SU-DHL-6 (cell line): Measurements from ENCODE around the gene CTR9.

Experiments used
- H2AFZ ChIP-seq: fragments of 200-600 bp; sonication (generic); 2 replicates; pipeline ENCODE4 v1.6.1; 2014; ENCODE audit warnings: low read depth, mild to moderate bottlenecking, moderate library complexity, mixed read lengths, antibody characterized with exemption, low read length; ENCODE audit not compliant: severe bottlenecking
- H3F3A ChIP-seq: fragments of 200-600 bp; shearing (Covaris generic); 2 replicates; pipeline ENCODE4 v1.6.0; 2016; ENCODE audit warnings: antibody characterized with exemption, mild to moderate bottlenecking; ENCODE audit not compliant: insufficient read depth
- H3K27ac ChIP-seq: fragments of 200-600 bp; sonication (generic); 2 replicates; pipeline ENCODE4 v1.5.1; 2016; ENCODE audit warnings: low read depth, mild to moderate bottlenecking, low read length, moderate library complexity, mixed read lengths
- H3K27me3 ChIP-seq: fragments of 200-600 bp; sonication (generic), shearing (Covaris generic); 2 replicates; pipeline ENCODE4 v1.6.0; 2014; ENCODE audit warnings: mild to moderate bottlenecking, low read length
- H3K36me3 ChIP-seq: fragments of 200-600 bp; sonication (generic); 2 replicates; pipeline ENCODE4 v1.6.1; 2014; ENCODE audit warnings: mild to moderate bottlenecking, low read length, mixed read lengths
- H3K4me2 ChIP-seq: fragments of 300-600, 200-600 bp; shearing (Covaris generic), sonication (generic); 2 replicates; pipeline ENCODE4 v1.6.0; 2014; ENCODE audit warnings: low read length, low read depth, mild to moderate bottlenecking; ENCODE audit not compliant: poor library complexity, severe bottlenecking
- H3K4me3 ChIP-seq: fragments of 200-600 bp; sonication (generic); 2 replicates; pipeline ENCODE4 v1.5.1; 2014; ENCODE audit warnings: antibody characterized with exemption, low read length, mild to moderate bottlenecking, mixed read lengths; ENCODE audit not compliant: insufficient read depth, poor library complexity, severe bottlenecking
- H3K79me2 ChIP-seq: fragments of 200-600 bp; sonication (generic); 2 replicates; pipeline ENCODE4 v1.6.1; 2014; ENCODE audit warnings: mild to moderate bottlenecking, low read length, moderate library complexity; ENCODE audit not compliant: insufficient read depth
- H3K9ac ChIP-seq: fragments of 200-600 bp; sonication (generic); 2 replicates; pipeline ENCODE4 v1.7.0; 2014; ENCODE audit warnings: mild to moderate bottlenecking, low read length
- H3K9me2 ChIP-seq: fragments of 200-600 bp; sonication (generic); replicated peaks from 2 replicates; pipeline ENCODE4 v1.6.1; 2014; ENCODE audit warnings: low read length; ENCODE audit not compliant: insufficient read depth
- H3K9me3 ChIP-seq: fragments of 200-600 bp; sonication (generic); 2 replicates; pipeline ENCODE4 v1.6.1; 2014; ENCODE audit warnings: low read length, mixed read lengths; ENCODE audit not compliant: insufficient read depth
- H4K20me1 ChIP-seq: fragments of 200-600 bp; sonication (generic); 2 replicates; pipeline ENCODE4 v1.6.1; 2014; ENCODE audit warnings: low read depth, mild to moderate bottlenecking, antibody characterized with exemption, low read length, moderate library complexity, mixed read lengths
- EZH2phosphoT487 ChIP-seq: fragments of 200-600 bp; sonication (generic), shearing (Covaris generic); conservative IDR thresholded peaks from 2 replicates; pipeline ENCODE4 v1.6.1; 2018; ENCODE audit warnings: mild to moderate bottlenecking, antibody characterized with exemption, low read length, moderate library complexity, mixed read lengths
- TF ChIP-seq, protein P1 (sequence below): fragments of 200-600 bp; sonication (generic); IDR thresholded peaks from one replicate; pipeline ENCODE4 v1.5.1; 2017; ENCODE audit warnings: antibody characterized with exemption, mild to moderate bottlenecking, low read length, moderate library complexity; ENCODE audit not compliant: insufficient read depth, poor library complexity, severe bottlenecking

The CTR9 gene

DNA sequence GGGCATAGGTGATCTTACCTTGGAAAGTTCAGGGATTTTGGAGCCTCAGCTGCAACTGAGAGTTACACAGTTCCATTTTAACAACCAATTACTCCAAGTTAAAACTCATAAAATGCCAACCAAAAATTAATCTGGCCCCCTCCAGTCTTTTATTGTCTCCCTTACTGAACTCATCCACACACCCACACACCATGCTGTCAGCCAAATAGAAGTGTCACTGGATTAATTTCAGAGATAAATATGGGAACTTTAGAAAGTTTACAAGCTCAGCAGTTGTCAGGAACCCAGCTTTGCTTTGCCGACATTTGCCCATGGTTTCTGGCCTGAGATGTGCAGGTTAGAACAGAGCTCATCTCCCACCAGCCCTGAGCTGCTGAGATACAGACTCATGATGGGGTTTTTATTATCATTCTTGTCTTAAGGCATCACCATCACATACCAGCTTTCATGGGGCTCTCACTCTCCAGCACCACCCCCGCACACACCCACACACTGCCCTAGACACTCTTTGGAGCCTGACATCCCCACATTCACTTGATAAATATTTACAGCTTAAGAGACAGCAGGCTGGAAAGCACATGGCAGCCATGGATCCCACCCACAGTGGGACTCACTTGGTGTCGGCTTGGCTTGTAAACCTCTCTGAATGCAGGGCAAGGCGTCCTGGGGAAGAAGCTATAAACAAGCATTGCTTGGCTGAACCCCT lies 23.7 kb upstream of the CTR9 start:
- Histone ChIP-seq H3K4me2 (no peak overlapping the region), H3F3A (no peaks in the 10 kb centered on the region), H3K27ac (no peak overlapping the region), H4K20me1 (no peaks in the 10 kb centered on the region), H3K79me2 (no peaks in the 10 kb centered on the region), H3K9ac (no peak overlapping the region), H3K9me2 (no peaks in the 10 kb centered on the region), H3K36me3 (no peaks in the 10 kb centered on the region), H3K9me3 (no peaks in the 10 kb centered on the region), H2AFZ (no peak overlapping the region), H3K27me3 (no peaks in the 10 kb centered on the region), H3K4me3 (no peak overlapping the region)
- TF ChIP-seq EZH2phosphoT487, result no peak
- TF ChIP-seq, protein P1, sequence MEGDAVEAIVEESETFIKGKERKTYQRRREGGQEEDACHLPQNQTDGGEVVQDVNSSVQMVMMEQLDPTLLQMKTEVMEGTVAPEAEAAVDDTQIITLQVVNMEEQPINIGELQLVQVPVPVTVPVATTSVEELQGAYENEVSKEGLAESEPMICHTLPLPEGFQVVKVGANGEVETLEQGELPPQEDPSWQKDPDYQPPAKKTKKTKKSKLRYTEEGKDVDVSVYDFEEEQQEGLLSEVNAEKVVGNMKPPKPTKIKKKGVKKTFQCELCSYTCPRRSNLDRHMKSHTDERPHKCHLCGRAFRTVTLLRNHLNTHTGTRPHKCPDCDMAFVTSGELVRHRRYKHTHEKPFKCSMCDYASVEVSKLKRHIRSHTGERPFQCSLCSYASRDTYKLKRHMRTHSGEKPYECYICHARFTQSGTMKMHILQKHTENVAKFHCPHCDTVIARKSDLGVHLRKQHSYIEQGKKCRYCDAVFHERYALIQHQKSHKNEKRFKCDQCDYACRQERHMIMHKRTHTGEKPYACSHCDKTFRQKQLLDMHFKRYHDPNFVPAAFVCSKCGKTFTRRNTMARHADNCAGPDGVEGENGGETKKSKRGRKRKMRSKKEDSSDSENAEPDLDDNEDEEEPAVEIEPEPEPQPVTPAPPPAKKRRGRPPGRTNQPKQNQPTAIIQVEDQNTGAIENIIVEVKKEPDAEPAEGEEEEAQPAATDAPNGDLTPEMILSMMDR, result no peak

DNA sequence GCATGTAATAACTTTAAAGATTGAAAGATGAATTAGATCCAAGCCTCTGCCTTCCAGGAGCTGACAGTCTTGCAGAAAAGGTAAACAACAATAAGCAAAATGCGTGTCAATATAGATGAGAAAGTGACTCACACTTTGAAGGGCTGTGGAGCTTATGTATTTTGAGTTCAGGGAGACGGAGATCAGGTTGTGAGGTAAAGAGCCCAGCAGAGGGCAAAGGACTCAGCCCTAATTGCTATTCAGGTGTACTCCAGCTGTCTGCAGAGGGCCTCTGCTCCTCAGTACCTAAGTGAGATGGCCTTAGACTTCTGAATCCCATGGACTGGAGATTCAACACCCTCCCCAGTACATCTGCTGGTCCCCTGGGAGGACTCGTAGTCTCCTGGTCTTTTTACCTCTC lies 22.9 kb upstream of the CTR9 start:
- no peak overlapping the region for H3K27ac ChIP-seq
- H2AFZ ChIP-seq, result no peak overlapping the region
- H3K4me3 ChIP-seq, result no peak overlapping the region
- no peaks in the 10 kb centered on the region for H3K79me2 ChIP-seq
- no peak for TF ChIP-seq EZH2phosphoT487
- TF ChIP-seq, protein P1, result no peak
- H3K27me3 ChIP-seq, result no peaks in the 10 kb centered on the region
- H3F3A ChIP-seq, result no peaks in the 10 kb centered on the region
- no peak overlapping the region for H3K9ac ChIP-seq
- no peaks in the 10 kb centered on the region for H3K9me3 ChIP-seq
- H3K9me2 ChIP-seq, result no peaks in the 10 kb centered on the region
- no peak overlapping the region for H3K4me2 ChIP-seq
- no peaks in the 10 kb centered on the region for H3K36me3 ChIP-seq
- H4K20me1 ChIP-seq, result no peaks in the 10 kb centered on the region

DNA sequence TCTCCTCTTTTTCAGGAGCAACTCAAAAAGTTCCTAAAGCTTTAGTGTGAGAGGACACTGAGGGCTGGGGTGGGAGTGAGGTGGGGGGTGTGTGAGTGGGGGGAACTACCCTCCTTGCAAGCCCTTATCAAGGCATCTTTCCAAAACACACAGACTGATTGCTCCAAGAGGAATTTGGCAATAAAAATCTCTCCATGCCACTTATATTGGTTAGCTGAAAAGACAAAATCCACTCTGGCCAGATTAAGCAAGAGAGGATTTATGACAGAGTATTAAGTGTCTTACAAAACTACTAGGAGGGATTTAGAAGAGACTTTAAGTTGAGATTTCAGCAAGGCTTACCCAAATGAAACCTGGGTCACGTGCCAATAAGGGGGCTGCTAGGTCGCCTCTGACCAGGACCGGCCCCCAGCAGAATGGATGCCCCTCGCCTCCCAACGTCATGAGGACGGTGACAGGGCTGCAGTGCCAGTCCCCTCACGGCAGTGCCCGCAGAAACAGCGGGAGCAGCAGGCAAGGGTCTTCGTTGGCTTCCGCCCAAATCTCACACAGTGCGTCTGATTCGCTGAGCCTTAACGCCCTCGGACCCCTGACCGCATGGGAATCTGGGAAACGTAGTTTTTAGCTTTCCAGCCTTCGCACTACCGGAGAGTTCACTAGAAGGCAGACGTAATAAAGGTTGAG lies 22.1 kb upstream of the CTR9 start:
- Histone ChIP-seq H3K27ac (no peak overlapping the region), H3F3A (no peaks in the 10 kb centered on the region), H2AFZ (no peak overlapping the region), H3K9me2 (no peaks in the 10 kb centered on the region), H3K36me3 (no peaks in the 10 kb centered on the region), H3K9ac (no peak overlapping the region), H3K79me2 (no peaks in the 10 kb centered on the region), H3K4me2 (no peak overlapping the region), H4K20me1 (no peaks in the 10 kb centered on the region), H3K27me3 (no peaks in the 10 kb centered on the region), H3K4me3 (no peak overlapping the region), H3K9me3 (no peaks in the 10 kb centered on the region)
- no peak for TF ChIP-seq EZH2phosphoT487
- TF ChIP-seq, protein P1, result no peak
